HG03025 (cell line): Measurements from ENCODE around the gene FYN.

Experiments used
- ATAC-seq: cut with Tn5 transposase; IDR thresholded peaks from one replicate; pipeline ENCODE4 v1.9.1; 2021; ENCODE audit warnings: mild to moderate bottlenecking, moderate library complexity; ENCODE audit not compliant: unreplicated experiment, low FRiP score

FYN gene

GRCh38 chr6:111717621-111718020 is 155.6 kb downstream of the FYN start:
- ATAC-seq, result no peak

GRCh38 chr6:111716325-111716724 is 156.9 kb downstream of the FYN start:
- ATAC-seq, result no peak

GRCh38 chr6:111715321-111715720 is 157.9 kb downstream of the FYN start:
- no peak for ATAC-seq

- ATAC-seq, result no peak
Observed at GRCh38 chr6:111714416-111715270, 158.6 kb downstream of the FYN start.

GRCh38 chr6:111713811-111714210 is 159.4 kb downstream of the FYN start:
- ATAC-seq, result no peak

GRCh38 chr6:111713236-111713635 is 160.0 kb downstream of the FYN start:
- no peak for ATAC-seq

GRCh38 chr6:111711984-111712752 is 161.1 kb downstream of the FYN start:
- no peak for ATAC-seq

- ATAC-seq, result no peak
Observed at GRCh38 chr6:111711476-111711875, 161.8 kb downstream of the FYN start.

- no peak for ATAC-seq
Observed at GRCh38 chr6:111710911-111711310, 162.3 kb downstream of the FYN start.

GRCh38 chr6:111710439-111710838 is 162.8 kb downstream of the FYN start:
- ATAC-seq, result no peak

GRCh38 chr6:111709615-111710398 is 163.4 kb downstream of the FYN start:
- no peak for ATAC-seq

- ATAC-seq, result no peak
Observed at GRCh38 chr6:111709201-111709600, 164.1 kb downstream of the FYN start.

- ATAC-seq, result no peak
Observed at GRCh38 chr6:111707773-111708172, 165.5 kb downstream of the FYN start.

- ATAC-seq, result no peak
Observed at GRCh38 chr6:111706841-111707391, 166.3 kb downstream of the FYN start.

GRCh38 chr6:111703723-111704122 is 169.5 kb downstream of the FYN start:
- no peak for ATAC-seq

GRCh38 chr6:111702268-111702667 is 171.0 kb downstream of the FYN start:
- ATAC-seq, result no peak

GRCh38 chr6:111701146-111701545 is 172.1 kb downstream of the FYN start:
- ATAC-seq, result no peak

- ATAC-seq, result no peak
Observed at GRCh38 chr6:111700135-111700690, 173.0 kb downstream of the FYN start.

GRCh38 chr6:111699123-111699522 is 174.1 kb downstream of the FYN start:
- ATAC-seq, result no peak

- no peak for ATAC-seq
Observed at GRCh38 chr6:111696814-111697213, 176.4 kb downstream of the FYN start.
